CD4-positive, alpha-beta T cell treated with Interleukin-4 for 4 hours (primary cell): ENCODE data around the gene FBN1.

Experiments
- DNase-seq: peaks from one replicate; pipeline ENCODE4 v3.0.0-alpha.2; 2020

Gene FBN1

GRCh38 chr15:48547286-48547685, 98.2 kb downstream of the FBN1 start:
- no peak for DNase-seq

- no peak for DNase-seq
Observed at GRCh38 chr15:48546296-48546695, 99.2 kb downstream of the FBN1 start.

- no peak for DNase-seq
Observed at GRCh38 chr15:48544778-48545177, 100.7 kb downstream of the FBN1 start.

DNA sequence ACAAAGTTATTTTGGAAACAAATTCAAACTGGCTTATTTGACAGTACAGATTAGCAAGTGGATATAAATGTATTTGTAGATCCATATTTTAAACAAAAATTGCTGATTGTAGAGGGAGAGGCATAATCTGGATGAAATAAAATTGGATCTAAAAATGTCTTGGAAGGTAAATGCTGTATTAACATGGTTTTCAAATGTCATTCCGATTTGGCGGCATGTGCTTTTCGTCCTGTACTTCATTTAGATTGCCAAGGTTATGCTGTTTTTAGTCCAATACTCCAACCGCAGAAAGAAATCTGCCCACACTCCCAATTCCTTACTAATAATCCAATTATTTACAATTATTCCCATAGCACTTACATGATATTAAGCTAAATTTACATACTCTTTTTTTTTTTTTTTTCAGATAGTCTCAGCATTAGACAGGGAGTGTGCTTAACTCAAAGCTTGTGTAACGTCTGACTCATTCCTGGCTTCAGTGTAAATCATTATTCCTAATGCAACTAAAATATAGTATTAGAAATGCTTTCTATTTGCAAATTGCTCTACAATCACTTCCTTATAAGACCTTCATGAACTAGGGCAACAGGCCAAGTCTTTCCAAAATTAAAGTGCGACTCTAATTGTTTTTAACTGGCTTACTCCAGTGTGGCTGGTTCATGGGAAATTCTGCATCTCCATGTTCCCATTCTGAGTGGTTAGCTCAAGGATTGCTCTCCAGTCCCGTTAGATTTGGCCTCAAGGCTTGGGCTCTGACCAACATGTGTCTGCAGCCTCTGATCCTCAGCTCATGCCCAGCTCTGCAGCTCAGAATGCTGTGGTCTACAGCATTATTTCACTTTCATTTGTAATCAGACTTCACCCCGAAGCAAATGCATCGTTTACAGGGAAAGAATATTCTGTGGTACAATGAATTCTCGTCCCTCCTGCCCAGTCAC, 103.9 kb downstream of the FBN1 start:
- DNase-seq: no peak

GRCh38 chr15:48540756-48541155, 104.8 kb downstream of the FBN1 start:
- no peak for DNase-seq

DNA sequence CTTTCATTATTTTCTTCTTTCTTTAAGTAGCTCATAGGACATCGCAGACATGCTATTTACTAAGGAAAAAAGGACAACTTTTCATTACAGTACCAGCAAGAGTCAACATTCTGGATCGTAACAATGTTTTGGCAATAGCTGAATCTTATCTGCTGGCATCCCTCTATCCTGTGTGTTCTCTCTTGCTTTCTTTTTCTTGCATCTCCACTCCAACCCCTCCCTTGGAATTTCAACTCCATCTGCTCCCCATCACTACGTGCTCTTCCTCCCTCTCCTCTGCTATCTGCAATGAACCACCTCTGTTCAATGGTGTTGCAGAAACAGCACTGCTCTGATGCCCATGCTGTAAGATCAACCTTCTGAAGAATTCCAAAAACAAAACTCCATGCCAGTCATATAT, 106.6 kb downstream of the FBN1 start:
- no peak for DNase-seq

- DNase-seq: no peak
Observed at GRCh38 chr15:48537271-48538113, 108.0 kb downstream of the FBN1 start.

DNA sequence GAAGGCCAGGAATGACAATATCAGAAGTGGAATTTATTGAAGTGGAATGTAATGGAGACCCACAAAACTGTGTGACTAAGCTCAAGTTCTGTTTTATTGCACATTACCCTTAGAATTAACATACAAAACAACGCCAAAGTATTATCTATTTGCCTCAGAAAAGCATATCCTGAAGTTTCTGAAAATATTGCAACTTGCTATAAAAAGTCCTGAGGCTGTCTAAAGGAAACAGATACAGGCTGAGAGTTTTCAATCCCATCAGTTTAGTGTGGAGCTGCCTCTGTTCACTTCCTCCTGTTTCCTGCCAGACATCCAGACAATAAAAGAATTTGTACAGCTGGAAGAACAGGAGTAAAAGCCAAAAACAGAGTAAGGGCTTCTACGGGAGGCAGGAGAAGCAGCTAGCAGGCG, 108.8 kb downstream of the FBN1 start:
- DNase-seq: no peak

DNA sequence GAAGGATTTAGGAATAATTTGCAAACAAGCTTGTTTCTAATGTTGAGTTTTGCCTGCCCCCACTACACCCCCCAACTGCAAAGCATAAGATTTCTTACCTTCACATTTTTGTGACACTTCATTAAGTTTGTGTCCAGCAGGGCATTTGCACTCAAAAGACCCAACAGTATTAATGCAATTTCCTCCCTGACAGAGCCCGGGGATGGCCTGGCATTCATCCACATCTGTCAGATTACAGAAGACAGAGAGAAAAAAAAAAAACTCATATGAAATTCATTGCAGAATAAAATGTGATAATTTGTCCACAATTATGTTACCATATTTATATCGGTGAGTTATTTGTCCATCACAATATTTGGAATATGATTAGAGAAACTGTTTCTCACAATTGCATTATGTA, 111.5 kb downstream of the FBN1 start:
- no peak for DNase-seq

GRCh38 chr15:48532946-48533345, 112.6 kb downstream of the FBN1 start:
- no peak for DNase-seq

DNA sequence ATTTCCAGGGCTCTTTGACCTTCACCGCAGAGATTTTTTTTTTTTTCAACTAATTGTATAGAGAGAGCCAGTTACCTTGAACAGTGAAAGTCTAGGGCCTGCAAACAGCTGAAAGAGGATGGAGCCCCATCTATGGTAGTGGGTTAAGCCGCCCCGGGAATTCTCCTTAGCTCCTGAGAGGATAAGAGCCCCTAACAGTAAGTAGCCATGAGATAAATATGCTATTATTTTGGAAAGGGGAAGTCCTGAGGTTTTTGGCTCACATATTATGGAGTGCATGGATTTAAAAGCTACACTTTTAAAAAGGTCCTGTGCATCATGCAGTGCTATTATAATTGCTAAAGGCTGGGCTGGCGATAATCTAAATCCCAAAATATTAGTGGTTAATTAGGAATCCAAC, 115.0 kb downstream of the FBN1 start:
- DNase-seq: no peak

DNA sequence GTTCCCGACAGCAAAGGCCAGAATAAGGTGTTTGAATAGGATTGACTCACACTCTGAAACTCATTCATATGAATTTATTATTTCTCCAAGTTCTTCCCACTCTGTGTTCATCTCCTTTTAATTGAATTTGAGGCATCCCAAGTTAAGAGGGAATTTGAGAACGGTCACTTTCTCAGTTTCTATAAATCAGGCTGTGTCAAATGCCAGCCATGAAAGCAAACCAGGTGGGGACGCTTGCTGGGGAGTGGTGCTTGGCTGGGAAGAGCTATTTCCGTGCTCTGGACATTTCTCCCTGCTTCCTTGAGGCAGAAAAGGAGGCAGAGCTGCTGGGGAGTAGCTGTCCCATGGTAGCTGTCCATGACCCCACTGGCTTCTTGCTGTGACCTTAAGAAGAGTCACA, 116.6 kb downstream of the FBN1 start:
- DNase-seq: no peak

DNA sequence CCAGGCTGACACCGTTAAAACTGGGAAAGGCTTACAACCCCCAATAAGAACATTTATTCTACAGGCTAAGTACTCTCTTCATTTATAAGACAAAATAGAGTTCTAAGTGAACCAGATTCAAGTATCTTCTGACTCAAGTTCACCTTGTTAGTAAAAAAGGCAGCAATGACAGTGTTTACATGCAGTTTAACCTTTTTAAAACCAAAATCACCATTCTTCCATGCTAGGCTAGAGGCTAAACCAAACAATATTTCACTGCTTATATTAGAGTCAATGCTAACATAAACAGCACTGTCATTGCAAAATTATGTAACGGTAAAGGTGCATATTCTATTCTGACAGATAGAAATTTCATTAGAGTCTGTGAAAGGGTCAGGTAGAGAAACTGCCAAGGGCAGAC, 118.0 kb downstream of the FBN1 start:
- DNase-seq: no peak

DNA sequence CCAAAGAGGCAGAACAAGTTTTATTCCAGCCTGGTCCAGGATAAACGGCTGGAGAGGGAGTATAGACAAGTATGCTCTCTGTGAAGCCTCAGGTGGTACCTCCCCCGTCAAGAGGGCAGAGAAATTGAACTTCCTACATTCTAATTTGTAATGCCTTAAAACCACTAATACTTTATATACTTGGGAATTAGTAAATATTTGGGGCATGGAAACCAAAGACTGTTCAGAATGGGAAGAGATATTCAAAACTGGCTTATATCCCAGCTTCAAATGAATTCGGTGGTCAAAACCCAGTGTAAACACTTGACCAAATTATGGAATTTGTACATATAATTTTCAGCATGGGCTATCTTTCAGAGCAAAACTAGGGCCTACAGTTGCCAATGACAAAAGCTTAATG, 122.6 kb downstream of the FBN1 start:
- DNase-seq: no peak

DNA sequence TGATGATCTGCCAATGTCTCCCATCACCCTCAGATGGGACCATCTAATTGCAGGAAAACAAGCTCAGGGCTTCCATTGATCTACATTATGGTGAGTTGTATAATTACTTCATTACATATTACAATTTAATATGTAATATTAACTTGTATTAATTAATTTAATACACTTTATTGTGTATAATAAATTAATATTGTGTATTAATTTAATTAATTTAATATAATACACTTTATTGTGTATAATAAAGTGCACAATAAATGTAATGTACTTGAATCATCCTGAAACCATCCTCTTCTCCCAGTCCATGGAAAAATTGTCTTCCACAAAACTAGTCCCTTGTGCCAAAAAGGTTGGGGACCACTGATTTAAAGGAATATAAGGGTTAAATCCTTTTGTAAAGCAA, 123.4 kb downstream of the FBN1 start:
- no peak for DNase-seq

DNA sequence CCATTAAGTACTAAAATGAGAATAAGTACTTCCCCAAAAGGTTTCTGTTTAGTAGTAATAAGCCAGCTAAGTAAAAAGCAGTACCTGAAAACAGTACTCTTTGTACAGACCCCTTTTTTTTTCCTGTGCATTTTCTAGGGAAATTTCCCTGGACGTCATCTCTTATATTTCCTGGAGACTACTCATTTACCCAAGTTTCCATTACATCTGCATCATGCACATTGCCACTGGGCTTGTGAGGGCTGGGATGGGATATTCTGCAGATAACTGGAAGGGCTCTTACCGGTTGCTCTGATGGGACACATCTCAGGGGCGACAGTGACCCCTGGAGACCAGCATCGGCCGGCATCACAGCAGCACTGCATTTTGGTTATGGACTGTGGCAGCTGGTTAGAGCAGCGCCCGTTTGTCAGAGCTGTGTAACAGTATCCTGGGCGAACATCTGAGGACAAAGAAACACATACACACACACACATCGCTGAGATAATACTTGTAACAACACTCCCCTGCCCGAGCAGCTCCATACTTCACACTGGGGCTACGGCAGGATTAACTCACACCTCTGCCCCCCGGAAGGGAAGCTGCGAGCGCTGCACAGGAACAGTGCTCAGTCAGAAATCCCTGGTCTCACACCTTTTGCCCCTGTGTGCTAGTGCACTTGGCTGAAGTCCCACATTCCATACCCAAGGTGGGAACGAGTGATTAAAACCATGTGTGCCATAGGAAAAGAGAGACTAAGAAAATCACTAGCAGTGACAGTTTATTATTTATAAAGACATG, 124.9 kb downstream of the FBN1 start:
- DNase-seq: no peak

- no peak for DNase-seq
Observed at GRCh38 chr15:48516121-48516520, 129.4 kb downstream of the FBN1 start.

DNA sequence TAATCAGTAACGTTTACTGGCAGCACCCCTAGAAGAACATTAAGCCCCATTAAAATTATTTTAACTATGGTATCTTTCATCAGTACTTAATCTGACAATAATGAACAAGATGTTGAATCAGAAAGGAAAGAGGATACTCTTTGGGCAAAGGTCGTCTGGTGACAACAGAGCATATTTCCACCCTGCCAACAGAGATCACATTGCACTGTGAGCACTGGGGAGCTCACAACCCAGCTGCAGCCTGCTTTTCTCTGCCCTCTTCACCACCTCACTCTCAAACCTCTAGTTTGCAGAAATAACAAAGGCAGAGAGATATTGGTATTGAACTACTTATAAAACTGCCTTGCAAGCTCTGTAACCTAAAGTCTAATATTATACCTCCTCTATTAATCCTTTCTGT, 130.0 kb downstream of the FBN1 start:
- DNase-seq: no peak

DNA sequence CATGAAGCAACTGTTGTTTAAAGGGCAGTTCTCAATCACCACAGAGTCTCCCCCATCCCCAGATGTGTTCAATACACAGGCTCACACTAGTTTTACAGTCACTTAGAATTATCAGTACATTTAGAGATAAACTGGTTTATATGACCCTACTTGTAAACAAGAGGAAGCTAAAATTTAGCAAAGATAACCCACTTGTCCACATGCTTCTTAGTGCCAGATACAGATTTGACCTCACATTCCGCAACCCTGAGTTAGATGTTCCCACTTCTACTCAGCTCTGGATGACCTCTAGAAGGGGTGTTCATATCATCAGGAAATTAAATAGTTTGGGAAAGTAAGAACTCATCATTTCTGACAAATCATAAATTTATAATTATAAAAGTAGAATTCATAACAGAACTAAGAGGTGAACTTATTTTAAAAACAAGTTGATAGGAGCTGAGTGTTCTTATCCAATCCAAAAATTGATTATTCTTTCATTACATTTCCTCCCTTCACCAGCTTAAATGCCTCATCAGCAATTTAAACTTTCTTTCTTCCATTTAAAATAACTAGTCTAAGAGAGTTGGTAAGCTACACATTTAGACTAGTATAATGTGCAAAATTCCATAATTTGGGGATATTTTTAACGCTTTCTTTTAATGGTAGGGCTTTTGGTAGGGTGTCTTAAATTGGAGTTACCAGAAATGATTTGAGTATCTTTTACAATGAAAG, 131.2 kb downstream of the FBN1 start:
- no peak for DNase-seq

- no peak for DNase-seq
Observed at GRCh38 chr15:48510976-48511375, 134.5 kb downstream of the FBN1 start.

DNA sequence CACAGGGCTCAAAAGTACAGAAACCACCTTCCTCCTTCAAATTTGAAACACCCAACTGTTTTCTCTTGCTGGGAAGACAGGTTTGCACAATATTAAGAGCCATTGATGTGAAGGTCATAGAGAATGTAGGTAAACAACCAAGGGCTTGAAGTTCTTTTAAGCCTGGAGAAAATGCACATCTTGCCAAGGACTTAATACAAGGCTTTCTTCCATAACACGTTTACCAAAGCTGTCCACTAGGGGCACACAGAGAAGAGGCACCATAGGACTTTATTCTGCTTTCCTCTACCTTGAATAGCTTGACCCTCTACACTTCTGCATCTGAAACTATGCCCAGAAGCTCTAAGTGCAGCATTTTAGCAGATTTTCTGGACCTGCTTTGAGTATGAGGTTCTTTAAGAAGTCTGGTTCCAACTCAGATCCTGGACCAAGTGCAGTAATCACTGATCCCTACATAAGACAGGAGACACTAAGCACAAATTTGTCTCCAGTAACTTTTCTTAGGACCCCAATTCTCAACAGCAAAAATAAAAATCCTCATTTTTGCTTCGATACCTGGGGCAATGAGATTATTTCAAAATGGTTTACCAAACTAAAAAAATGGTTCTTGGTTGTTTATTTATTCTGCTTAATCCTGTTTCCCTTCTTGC, 138.0 kb downstream of the FBN1 start:
- DNase-seq: peak; percentile 40

DNA sequence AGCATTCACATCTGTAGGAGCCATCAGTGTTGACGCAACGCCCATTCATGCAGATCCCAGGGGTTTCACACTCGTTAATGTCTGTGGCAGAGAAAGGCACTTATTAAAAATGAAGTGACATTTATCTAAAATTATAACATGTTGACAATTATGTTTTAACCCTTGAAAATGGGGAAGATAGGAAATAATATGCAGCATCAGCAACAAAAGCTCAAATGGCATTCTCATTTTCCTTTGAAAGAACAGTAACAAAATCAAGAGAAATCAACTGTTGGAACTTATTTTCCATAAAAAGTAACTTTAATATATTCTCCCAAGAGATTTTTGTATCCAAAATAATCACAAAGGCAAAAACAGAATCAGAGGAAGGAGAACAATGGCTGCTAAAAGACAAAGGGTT, 140.4 kb downstream of the FBN1 start:
- no peak for DNase-seq
